ENCODE results near the gene ZNF652.
A peak's percentile ranks its signal among the peaks of the same experiment; 100 is the strongest.
"Not testable (repeated sequence)": the region's sequence is repeated elsewhere in the genome, so short reads cannot be mapped to it uniquely, and the experiment has no call there.

Gene ZNF652

GRCh38 chr17:49361902-49362722 is at the start of gene ZNF652:
TSS of gene ZNF652 (minus strand) at chr17:49362250. CDS start at chr17:49317725, 44,525 bp downstream.
- peak; percentile 92 to 98 (median 96) for DNase-seq

- no peak for DNase-seq
These were observed 47.0 kb upstream of the ZNF652 start for GRCh38 chr17:49409066-49409465.

DNA sequence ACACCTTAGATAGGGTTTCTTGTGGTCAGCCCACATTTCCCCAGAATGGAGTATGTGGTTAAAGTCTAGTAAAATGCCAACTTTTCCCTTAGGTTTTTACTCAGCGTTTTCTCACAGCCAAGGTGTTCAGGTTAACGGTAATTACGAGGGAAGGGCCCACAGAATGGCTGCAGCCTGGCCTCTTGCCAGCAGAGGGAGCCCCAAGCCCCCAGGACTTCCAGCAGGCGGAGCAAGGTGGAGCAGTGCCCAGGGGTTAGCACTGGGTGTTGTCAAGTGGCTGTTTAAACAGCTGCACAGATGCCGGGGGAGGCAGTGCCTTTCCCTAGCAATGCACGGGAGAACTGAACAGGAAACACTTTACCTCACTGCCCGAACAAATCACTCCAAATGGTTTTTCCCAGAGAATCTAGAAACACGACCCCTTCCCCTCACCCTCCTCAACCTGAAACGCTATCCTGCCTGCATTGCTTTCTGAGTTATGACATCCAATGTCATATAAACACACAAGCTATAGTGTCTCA is 46.0 kb upstream of the ZNF652 start:
- DNase-seq: peak; percentile 63 to 83 (median 78)

GRCh38 chr17:49407086-49407485 is 45.0 kb upstream of the ZNF652 start:
- no peak for DNase-seq

- DNase-seq: no peak
These were observed 44.5 kb upstream of the ZNF652 start for GRCh38 chr17:49406421-49407061.

DNA sequence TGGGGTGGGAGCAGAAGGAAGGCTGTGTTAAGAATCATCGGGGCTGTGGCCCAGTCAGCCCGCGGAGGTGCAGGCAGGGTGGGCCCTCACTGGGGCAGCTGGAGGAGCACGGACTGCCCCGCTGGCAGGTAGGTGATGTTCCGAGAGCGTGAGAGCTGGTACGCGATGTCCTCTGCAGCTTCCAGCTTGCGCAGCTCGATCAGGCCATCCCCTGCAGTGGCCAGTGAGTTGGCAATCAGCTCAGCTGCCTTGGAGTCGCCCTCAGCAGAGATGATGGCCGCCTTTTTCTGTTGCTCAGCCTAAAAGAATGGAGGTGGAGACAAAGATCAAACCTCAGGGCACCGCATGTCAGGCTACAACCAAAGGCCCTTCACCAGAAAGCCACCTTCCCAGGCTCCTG is 42.9 kb upstream of the ZNF652 start:
- no peak for DNase-seq

GRCh38 chr17:49404361-49404760 is 42.3 kb upstream of the ZNF652 start:
- DNase-seq: no peak

- no peak for DNase-seq
These were observed 41.7 kb upstream of the ZNF652 start for GRCh38 chr17:49403514-49404289.

- DNase-seq: no peak
These were observed 40.7 kb upstream of the ZNF652 start for GRCh38 chr17:49402706-49403105.

- no peak for DNase-seq
These were observed 40.0 kb upstream of the ZNF652 start for GRCh38 chr17:49401971-49402611.

GRCh38 chr17:49399995-49400394 is 37.9 kb upstream of the ZNF652 start:
- DNase-seq: no peak

DNA sequence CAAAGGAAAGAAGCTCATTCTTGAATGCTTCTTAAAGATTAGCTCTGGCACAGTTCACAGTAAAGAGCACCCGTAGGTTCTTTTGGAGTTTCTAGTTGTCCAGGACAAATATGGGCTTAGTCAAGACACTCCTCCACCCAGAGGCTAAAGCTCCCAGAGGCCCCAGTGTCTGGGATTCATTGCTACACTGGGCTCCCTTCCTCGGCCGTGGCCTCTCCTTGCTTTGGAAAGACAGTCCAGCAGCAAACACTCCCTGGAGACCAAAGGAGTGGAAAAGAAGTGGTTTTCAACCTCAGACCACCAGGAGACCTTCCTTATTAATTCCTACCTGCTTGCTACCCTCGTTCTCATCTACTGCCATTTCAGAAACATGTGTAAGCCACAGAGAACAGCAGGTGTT is 35.5 kb upstream of the ZNF652 start:
- no peak for DNase-seq

DNA sequence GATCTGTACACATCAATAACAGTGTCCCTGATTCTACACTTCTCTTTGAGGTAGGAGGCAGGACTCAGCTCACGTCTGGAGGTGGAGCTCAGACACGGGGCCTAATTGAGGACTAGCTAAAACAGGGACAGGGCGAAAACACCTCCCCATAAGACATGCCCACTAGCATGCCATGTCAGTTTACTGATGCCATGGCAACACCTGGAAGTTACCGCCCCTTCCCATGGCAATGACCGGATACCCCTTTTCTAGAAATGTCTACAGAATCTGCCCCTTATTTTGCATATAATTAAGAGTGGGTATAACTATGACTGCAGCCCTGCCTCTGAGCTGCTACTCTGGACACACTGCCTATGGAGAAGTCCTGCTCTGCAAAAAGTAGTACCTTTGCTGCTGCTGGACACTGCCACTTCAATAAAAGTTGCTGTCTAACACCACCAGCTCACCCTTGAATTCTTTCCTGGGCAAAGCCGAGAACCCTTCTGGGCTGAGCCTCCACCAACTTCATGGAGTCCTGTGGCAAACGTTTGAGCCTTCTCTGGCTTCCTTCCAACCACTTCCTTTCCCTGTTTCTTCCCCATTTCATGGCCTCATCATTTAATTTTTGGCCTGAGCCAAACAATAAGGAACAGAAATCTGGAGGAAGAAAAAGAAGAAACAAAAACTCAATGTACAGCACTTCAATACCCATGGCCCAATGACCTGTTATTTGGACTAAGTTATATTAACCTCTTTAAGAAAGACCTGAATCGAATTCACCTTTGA is 31.6 kb upstream of the ZNF652 start:
- no peak for DNase-seq

- no peak for DNase-seq
These were observed 28.7 kb upstream of the ZNF652 start for GRCh38 chr17:49390548-49391324.

- not testable (repeated sequence) for DNase-seq
These were observed 27.7 kb upstream of the ZNF652 start for GRCh38 chr17:49389514-49390347.

DNA sequence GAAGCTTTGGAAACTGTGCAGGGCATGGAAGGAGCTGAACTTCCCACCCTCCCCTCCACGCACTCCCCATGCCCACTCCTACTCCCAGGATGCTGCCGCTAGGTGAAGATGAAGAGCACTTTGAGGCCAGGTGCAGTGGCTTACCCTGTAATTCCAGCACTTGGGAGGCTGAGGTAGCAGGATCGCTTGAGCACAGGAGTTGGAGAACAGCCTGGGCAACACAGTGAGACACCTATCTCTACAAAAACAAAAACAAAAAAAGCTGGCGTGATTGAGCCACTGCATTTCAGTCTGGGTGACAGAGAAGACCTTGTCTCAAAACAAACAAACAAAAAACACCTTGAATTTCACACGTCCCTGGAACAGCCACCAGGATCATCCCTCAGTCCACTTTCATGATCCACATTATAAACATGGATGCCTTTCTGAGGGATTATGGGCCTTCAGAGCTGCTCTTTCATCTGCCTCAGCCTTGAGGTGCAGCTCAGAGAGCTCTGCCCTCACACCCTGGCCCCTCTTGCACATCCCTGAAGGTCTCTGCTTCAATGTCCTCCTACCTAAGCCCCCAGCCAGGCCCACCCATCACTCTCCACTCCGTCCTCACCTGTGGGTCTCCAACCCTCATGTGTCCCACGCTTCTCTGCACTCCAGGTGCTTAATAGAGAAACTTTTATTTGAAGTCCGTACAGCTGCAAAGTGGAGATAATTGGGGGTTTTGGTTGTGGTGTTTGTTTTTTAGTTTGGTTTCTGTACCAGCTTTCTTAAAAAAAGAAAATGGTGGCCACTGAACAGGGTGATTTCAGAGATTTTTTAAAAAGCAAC is 26.9 kb upstream of the ZNF652 start:
- no peak for DNase-seq

DNA sequence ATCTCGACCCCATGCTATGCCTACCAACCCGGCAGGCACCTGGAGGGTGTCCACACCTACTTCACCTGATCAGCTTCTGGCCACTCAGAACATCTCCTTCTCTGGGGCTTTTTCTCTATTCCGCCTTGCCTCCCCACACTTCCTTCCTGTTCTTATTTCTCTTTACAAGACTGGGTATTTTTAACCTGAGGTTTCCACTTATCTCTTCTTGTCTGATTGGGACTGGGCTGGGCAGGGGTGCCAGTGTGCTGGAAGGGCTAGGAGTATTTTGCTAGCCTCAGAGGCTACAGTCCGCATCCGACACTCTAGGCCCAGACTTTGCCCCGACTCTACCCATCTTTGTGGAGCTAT is 26.2 kb upstream of the ZNF652 start:
- peak in 4 of 6 experiments; percentile 13 to 52 (median 33) for DNase-seq

GRCh38 chr17:49387498-49388289 is 25.6 kb upstream of the ZNF652 start:
- no peak for DNase-seq

GRCh38 chr17:49386373-49386772 is 24.3 kb upstream of the ZNF652 start:
- DNase-seq: no peak

Measured in stimulated activated naive CD4-positive, alpha-beta T cell (primary cell).